AG04449 (cell line): ENCODE data around the gene MPZL1.
"Not testable (repeated sequence)": the region's sequence is repeated elsewhere in the genome, so short reads cannot be mapped to it uniquely, and the experiment has no call there.

Experiments
- CTCF ChIA-PET: fragments of 350-600 bp; formaldehyde crosslinking; extraction: SDS; loops from one replicate; lab custom pipeline; 2021; ENCODE audit warnings: antibody characterized with exemption; lab: Yijun Ruan, JAX
- POLR2A ChIA-PET: fragments of 400-600, 350-600 bp; formaldehyde crosslinking; extraction: SDS; loops from one replicate; lab custom pipeline; 2020; ENCODE audit warnings: antibody characterized with exemption, inconsistent platforms; lab: Yijun Ruan, JAX
- DNase-seq: peaks from one replicate; pipeline ENCODE4 v3.0.0-alpha.2; 2010; ENCODE audit warnings: low read depth, low spot score
- H3K4me3 ChIP-seq: 2 replicates; pipeline ENCODE4 v1.5.1; 2011; ENCODE audit warnings: low read depth, mild to moderate bottlenecking, control low read depth, low read length
- CTCF ChIP-seq: IDR thresholded peaks from one replicate; pipeline ENCODE4 v1.5.1; 2011; ENCODE audit warnings: mild to moderate bottlenecking, moderate library complexity, low read length, control low read depth, inconsistent platforms; ENCODE audit not compliant: insufficient read depth; ENCODE audit errors: missing control alignments

The MPZL1 gene

GRCh38 chr1:167802235-167802634 lies 80.5 kb downstream of the MPZL1 start:
- TF ChIP-seq CTCF: no peak
- DNase-seq: no peak
- ChIA-PET POLR2A (no interaction called here), CTCF (interaction anchor here (0.9 to 2.6 kb wide), 12 partner anchors 10 to 270 kb away, joined by 3 to 15 read pairs (median 5); no protein-coding TSS in a partner anchor)
- H3K4me3 ChIP-seq: no peak overlapping the region

GRCh38 chr1:167803358-167804207 lies 81.8 kb downstream of the MPZL1 start:
- peak; percentile 55 for DNase-seq
- ChIA-PET CTCF (interaction anchor here (0.5 to 2.6 kb wide), 28 partner anchors 10 to 379 kb away, joined by 3 to 15 read pairs (median 4); no protein-coding TSS in a partner anchor), POLR2A (interaction anchor here (0.7 kb wide), 1 partner anchor 12 kb away, joined by 4 read pairs; no protein-coding TSS in a partner anchor)
- H3K4me3 ChIP-seq: peak overlapping the region; percentile 1; the same call in 1 of the 2 replicates
- TF ChIP-seq CTCF: peak; percentile 99

GRCh38 chr1:167805041-167805556 lies 83.3 kb downstream of the MPZL1 start:
- no peak overlapping the region for H3K4me3 ChIP-seq
- no peak for DNase-seq
- ChIA-PET CTCF (interaction anchor here (2.0 to 2.3 kb wide), 2 partner anchors 11 to 277 kb away, joined by 5 to 9 read pairs; no protein-coding TSS in a partner anchor), POLR2A (no interaction called here)
- no peak for TF ChIP-seq CTCF

GRCh38 chr1:167806235-167806634 lies 84.5 kb downstream of the MPZL1 start:
- POLR2A ChIA-PET, DNase-seq, CTCF ChIA-PET, H3K4me3 ChIP-seq: not testable (repeated sequence)

GRCh38 chr1:167806676-167807075 lies 84.9 kb downstream of the MPZL1 start:
- CTCF ChIA-PET: interaction anchor here (1.4 to 1.6 kb wide), 2 partner anchors 10 to 12 kb away, joined by 3 to 8 read pairs; no protein-coding TSS in a partner anchor
- POLR2A ChIA-PET, DNase-seq: not testable (repeated sequence)

GRCh38 chr1:167808104-167808503 lies 86.3 kb downstream of the MPZL1 start:
- CTCF ChIA-PET: interaction anchor here (1.1 to 2.3 kb wide), 5 partner anchors 8 to 18 kb away, joined by 3 to 8 read pairs (median 3); no protein-coding TSS in a partner anchor
- no peak for DNase-seq
- H3K4me3 ChIP-seq: no peak overlapping the region
- no peak for TF ChIP-seq CTCF
- POLR2A ChIA-PET: interaction anchor here (2.1 kb wide), 1 partner anchor 11 kb away, joined by 7 read pairs; no protein-coding TSS in a partner anchor

More at GRCh38 chr1:167806676-167807075, 84.9 kb downstream of the MPZL1 start:
- not testable (repeated sequence) for H3K4me3 ChIP-seq

GRCh38 chr1:167808690-167809089 lies 86.9 kb downstream of the MPZL1 start:
- POLR2A ChIA-PET: interaction anchor here (2.1 kb wide), 1 partner anchor 12 kb away, joined by 7 read pairs; no protein-coding TSS in a partner anchor
- CTCF ChIA-PET: interaction anchor here (0.9 to 2.3 kb wide), 4 partner anchors 8 to 18 kb away, joined by 3 to 7 read pairs (median 4); no protein-coding TSS in a partner anchor

More at GRCh38 chr1:167808690-167809089, 86.9 kb downstream of the MPZL1 start:
- DNase-seq: no peak
- TF ChIP-seq CTCF: no peak
- H3K4me3 ChIP-seq: no peak overlapping the region
